ENCODE measurements around the gene TMEM272.

TMEM272 gene

DNA sequence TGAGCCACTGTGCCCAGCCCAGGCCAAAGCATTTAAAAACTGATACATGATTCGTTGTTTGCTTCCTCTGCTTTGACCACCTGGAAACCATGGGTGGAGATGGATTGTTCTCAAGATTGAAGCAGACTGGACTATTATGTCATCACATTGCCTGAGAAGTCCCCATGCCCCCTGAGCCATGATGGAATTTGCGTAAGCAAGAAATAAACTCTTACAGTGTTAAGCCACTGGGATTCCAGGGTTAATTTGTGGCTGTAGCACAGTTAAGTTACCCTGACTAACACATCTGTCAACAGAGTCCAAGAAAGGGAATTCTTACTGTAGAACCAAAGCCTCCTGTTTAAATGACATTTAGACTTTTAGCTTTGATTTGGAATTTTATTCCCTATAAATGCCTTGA lies 21.6 kb downstream of the TMEM272 start:
- no peak overlapping the region for H3K27ac ChIP-seq (replicated peaks)

DNA sequence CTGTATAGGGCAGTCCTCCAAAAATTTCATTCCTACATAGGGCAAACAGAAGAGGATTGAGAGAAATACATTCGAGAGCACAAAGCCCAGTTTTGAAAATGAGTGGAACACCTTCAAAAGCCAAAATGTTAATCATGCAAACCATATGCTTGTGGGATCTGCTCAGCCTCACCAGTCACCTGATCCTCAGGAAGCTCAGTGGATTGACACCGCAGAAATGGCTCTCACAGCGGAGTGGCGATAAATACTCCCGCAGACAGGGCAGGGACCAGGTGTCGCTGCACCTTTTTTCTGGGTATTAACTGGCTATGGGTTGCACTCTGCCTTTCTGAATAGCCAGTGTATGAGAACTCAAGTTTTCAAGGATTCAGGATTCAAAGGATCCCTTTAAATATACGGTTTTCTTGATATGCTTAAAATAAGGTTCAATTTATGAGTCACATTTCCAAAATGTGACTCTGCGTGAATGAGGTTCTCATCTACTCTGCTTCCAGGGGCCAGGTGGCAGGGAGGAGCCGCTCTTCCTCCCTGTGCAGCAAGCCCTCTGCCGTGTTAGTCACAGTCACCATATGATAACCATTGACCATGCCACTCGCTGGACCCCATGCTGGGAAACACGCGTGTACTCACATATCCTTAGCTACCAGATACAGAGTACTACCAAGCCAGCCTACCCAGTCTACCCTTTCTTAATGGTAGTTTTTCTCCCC lies 22.7 kb downstream of the TMEM272 start:
- H3K27ac ChIP-seq (replicated peaks), result no peak overlapping the region
- H3K4me3 ChIP-seq (replicated peaks; ENCODE audit: insufficient read depth, low read length), result no peak overlapping the region
- no peaks in the 10 kb centered on the region for H3K27me3 ChIP-seq (ENCODE audit: insufficient read depth, poor library complexity, severe bottlenecking)
- TF ChIP-seq GABPA (IDR thresholded peaks at IDR 0.05; ENCODE audit: low read depth), result no peak
- TF ChIP-seq, protein P1, sequence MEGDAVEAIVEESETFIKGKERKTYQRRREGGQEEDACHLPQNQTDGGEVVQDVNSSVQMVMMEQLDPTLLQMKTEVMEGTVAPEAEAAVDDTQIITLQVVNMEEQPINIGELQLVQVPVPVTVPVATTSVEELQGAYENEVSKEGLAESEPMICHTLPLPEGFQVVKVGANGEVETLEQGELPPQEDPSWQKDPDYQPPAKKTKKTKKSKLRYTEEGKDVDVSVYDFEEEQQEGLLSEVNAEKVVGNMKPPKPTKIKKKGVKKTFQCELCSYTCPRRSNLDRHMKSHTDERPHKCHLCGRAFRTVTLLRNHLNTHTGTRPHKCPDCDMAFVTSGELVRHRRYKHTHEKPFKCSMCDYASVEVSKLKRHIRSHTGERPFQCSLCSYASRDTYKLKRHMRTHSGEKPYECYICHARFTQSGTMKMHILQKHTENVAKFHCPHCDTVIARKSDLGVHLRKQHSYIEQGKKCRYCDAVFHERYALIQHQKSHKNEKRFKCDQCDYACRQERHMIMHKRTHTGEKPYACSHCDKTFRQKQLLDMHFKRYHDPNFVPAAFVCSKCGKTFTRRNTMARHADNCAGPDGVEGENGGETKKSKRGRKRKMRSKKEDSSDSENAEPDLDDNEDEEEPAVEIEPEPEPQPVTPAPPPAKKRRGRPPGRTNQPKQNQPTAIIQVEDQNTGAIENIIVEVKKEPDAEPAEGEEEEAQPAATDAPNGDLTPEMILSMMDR (IDR thresholded peaks at IDR 0.05; ENCODE audit: insufficient read depth, low read length), result no peak
- no peak for TF ChIP-seq POLR2AphosphoS5 (IDR thresholded peaks at IDR 0.05; ENCODE audit: low read depth)
- TF ChIP-seq, protein P2, sequence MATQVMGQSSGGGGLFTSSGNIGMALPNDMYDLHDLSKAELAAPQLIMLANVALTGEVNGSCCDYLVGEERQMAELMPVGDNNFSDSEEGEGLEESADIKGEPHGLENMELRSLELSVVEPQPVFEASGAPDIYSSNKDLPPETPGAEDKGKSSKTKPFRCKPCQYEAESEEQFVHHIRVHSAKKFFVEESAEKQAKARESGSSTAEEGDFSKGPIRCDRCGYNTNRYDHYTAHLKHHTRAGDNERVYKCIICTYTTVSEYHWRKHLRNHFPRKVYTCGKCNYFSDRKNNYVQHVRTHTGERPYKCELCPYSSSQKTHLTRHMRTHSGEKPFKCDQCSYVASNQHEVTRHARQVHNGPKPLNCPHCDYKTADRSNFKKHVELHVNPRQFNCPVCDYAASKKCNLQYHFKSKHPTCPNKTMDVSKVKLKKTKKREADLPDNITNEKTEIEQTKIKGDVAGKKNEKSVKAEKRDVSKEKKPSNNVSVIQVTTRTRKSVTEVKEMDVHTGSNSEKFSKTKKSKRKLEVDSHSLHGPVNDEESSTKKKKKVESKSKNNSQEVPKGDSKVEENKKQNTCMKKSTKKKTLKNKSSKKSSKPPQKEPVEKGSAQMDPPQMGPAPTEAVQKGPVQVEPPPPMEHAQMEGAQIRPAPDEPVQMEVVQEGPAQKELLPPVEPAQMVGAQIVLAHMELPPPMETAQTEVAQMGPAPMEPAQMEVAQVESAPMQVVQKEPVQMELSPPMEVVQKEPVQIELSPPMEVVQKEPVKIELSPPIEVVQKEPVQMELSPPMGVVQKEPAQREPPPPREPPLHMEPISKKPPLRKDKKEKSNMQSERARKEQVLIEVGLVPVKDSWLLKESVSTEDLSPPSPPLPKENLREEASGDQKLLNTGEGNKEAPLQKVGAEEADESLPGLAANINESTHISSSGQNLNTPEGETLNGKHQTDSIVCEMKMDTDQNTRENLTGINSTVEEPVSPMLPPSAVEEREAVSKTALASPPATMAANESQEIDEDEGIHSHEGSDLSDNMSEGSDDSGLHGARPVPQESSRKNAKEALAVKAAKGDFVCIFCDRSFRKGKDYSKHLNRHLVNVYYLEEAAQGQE (IDR thresholded peaks at IDR 0.05; ENCODE audit: insufficient replicate concordance, low read depth), result no peak
- no peak for TF ChIP-seq SPI1 (IDR thresholded peaks at IDR 0.05; ENCODE audit: borderline replicate concordance, low read depth)
- no peak for DNase-seq (ENCODE audit: low read depth in 1 of 2, low spot score in 1 of 2)

More for the DNA sequence above, 21.6 kb downstream of the TMEM272 start:
- Histone ChIP-seq H3K4me3 (replicated peaks; ENCODE audit: insufficient read depth, low read length) (no peak overlapping the region), H3K27me3 (ENCODE audit: insufficient read depth, poor library complexity, severe bottlenecking) (no peaks in the 10 kb centered on the region)
- no peak for DNase-seq (ENCODE audit: low read depth in 1 of 2, low spot score in 1 of 2)
- TF ChIP-seq, protein P2 (IDR thresholded peaks at IDR 0.05; ENCODE audit: insufficient replicate concordance, low read depth), result no peak
- TF ChIP-seq, protein P1 (IDR thresholded peaks at IDR 0.05; ENCODE audit: insufficient read depth, low read length), result no peak
- TF ChIP-seq POLR2AphosphoS5 (IDR thresholded peaks at IDR 0.05; ENCODE audit: low read depth), result no peak
- TF ChIP-seq SPI1 (IDR thresholded peaks at IDR 0.05; ENCODE audit: borderline replicate concordance, low read depth), result no peak
- TF ChIP-seq GABPA (IDR thresholded peaks at IDR 0.05; ENCODE audit: low read depth), result no peak

DNA sequence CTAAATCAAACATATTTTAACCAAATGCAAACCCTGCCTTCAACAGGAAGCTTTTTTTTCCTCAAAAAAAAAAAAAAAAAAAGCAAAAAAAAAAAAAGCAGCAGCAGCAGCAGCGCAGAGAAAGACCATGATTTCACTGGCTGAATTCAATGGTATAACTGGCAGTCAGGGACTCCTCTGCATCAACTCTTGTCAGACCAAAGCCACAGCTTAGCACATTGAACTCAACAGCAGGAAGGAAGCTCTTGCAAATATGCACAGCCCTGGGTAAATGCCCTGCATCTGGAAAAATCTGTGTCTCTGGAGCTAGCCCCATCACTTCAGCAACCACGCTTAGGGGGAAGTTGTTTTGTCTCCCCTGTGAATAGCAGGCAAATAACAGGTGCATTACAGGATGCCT lies 23.4 kb downstream of the TMEM272 start:
- TF ChIP-seq SPI1 (IDR thresholded peaks at IDR 0.05; ENCODE audit: borderline replicate concordance, low read depth) (no peak; the same call in 1 of the 2 replicates), GABPA (IDR thresholded peaks at IDR 0.05; ENCODE audit: low read depth) (no peak), POLR2AphosphoS5 (IDR thresholded peaks at IDR 0.05; ENCODE audit: low read depth) (peak; percentile 68)
- TF ChIP-seq, protein P1 (IDR thresholded peaks at IDR 0.05; ENCODE audit: insufficient read depth, low read length), result no peak
- TF ChIP-seq, protein P2 (IDR thresholded peaks at IDR 0.05; ENCODE audit: insufficient replicate concordance, low read depth), result no peak
- Histone ChIP-seq H3K4me3 (replicated peaks; ENCODE audit: insufficient read depth, low read length) (no peak overlapping the region), H3K27me3 (ENCODE audit: insufficient read depth, poor library complexity, severe bottlenecking) (no peaks in the 10 kb centered on the region), H3K27ac (replicated peaks) (no peak overlapping the region)
- DNase-seq (ENCODE audit: low read depth in 1 of 2, low spot score in 1 of 2), result peak in 1 of 2 experiments; percentile 91

Data from HL-60 (cell line).